GM18526 (cell line): Measurements from ENCODE around the gene DNAJC30.

Source experiments
- POLR2A ChIP-seq: IDR thresholded peaks from 3 replicates; pipeline ENCODE4 v1.6.1; 2011; ENCODE audit not compliant: insufficient read length; ENCODE audit errors: extremely low read depth

Gene DNAJC30

DNA sequence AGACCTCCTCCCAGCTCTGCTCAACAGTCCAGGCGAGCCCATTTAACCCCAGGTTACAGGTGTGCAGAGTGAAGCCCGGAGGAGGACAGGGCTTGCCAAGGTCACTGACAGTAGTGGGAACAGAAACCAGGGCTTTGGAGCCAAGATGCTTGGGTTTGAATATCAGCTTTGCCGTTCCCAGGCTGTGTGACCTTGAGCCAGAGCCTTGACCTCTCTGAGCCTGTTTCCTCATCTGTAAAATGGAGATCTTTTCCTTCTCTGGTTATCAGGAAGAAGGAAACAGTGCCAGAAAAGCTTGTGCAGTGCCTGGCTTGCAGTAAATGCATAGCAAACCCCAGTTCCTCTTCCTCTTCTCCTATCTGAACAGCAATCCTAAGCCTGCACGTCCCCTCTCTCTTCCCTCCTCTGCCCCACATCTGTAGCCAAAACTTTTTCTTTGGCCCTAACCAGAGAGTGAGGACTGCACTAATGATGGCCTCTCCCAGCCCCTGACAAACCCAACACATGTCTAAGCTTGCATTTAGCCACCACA, 37.5 kb downstream of the DNAJC30 start:
- no peak for TF ChIP-seq POLR2A

DNA sequence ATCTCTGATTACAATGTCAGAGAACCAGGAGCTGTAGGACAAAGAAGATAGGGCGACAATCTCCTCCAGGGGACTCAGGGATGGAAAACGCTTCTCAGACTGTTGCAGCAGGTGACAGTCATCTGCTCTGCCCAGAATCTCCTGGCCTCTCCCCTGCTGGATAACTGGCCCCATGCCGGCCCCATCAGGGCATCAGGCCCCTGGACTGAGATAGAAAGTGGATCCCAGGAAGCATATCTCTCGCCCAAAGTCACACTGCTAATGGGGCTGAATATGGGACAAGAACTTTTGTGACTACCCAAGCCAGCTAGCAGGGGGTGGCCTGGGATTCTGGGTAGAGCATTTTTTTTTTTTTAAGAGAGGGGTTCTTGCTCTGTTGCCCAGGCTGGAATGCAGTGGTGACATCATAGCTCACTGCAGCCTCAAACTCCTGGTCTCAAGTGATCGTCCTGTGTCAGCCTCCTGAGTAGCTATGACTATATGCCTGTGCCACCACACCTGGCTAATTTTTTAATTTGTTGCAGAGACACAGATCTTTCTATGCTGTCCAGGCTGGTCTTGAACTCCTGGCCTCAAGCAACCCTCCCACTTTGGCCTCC, 38.5 kb downstream of the DNAJC30 start:
- no peak for TF ChIP-seq POLR2A

DNA sequence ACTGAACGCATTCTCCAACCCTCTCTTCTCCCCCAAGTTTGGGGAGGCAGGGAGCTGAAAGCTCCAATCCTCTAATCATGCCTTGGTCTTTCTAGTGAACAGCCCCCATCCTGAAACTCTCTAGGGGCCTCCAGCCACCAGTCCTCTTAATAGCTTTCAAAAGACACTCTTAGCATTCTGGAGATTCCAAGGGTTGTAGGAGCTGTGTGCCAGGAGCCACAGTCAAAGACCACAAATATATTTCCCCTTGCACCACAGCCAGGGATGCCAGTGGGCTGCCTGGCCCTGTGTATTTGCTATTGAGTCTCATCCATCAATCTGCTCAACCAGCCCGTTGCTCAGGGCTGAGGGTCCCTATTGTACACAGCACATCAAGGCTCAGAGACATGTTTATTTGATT, 40.4 kb downstream of the DNAJC30 start:
- no peak for TF ChIP-seq POLR2A

DNA sequence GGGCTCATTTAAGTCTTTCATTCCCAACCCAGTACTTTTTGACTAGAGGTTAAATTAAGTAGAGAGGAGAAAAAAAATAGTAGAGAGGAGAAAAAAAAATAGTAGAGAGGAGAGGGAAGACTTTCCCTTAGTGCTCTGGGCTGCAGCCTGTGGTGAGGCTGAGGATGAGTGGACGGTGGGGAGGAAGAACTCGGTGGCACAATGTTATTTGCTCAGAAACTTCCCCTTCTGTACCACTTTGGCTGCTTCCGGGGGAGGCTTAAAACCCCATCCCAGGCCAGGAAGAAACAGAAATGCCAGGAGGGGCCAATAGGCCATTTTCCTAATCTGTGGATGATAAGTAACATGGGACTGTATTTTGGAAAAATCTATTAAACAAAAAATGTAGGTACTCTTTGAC, 44.3 kb downstream of the DNAJC30 start:
- no peak for TF ChIP-seq POLR2A

DNA sequence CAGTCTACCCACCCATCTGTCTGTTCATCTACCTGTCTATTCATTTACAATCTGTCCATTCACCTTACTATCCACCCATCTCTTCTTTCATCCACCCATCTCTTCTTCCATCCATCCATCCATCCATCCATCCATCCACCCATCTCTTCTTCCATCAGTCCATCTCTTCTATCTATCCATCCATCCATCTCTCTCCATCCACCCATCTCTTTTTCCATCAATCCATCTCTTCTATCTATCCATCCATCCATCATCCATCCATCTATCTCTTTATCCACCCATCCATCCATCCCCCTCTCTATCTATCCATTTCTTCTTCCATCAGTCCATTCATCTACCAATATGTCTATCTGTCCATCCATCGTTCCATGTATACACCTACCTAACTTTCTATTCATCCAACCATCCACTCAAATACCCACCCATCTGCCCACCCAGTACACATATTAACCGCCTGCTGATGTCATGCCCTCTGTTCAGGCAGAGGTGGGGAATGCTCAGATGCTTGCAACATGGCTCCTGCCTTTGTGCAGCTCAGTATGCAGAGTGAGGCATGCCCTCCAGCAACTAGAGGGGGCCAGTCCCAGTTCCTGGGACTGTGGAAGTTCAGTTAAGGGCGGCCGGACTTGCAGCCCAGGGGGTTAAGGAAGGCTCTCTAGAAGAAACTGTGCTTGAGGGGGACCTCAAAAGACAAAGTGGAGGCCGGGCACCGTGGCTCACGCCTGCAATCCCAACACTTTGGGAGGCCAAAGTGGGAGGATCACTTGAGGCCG, 47.6 kb downstream of the DNAJC30 start:
- TF ChIP-seq POLR2A, result no peak

DNA sequence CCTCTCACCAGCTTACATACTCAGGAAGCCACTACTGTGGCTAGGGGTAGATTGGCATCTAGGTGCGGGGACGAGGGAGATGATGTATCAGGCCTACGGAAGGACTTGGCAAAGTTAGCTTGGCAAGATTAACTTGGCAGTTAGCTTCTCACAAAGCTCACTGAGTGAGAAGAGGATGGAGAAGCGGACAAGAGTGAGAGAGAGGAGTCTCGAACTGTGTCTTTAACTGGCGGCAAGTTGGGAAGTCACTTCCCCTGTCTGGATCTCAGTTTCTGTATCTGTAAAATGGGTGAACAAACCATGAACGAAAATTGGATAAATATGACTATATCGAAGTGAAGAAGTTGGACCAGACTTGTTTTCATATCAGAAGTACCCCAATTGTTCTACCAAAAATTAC, 49.4 kb downstream of the DNAJC30 start:
- TF ChIP-seq POLR2A, result no peak

DNA sequence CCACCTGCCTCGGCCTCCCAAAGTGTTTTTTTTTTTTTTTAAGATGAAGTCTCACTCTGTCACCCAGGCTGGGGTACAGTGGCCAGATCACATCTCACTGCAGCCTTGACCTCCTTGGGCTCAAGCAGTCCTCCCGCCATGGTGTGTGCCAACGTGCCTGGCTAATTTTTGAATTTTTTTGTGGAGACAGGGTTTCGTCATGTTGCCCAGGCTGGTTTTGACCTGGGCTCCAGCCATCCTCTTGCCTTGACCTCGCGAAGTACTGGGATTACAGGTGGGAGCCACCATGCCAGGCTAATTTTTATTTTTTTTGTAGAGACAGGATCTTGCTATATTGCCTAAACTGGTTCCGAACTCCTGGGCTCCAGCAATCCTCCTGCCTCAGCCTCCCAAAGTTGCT, 49.9 kb downstream of the DNAJC30 start:
- TF ChIP-seq POLR2A, result no peak

DNA sequence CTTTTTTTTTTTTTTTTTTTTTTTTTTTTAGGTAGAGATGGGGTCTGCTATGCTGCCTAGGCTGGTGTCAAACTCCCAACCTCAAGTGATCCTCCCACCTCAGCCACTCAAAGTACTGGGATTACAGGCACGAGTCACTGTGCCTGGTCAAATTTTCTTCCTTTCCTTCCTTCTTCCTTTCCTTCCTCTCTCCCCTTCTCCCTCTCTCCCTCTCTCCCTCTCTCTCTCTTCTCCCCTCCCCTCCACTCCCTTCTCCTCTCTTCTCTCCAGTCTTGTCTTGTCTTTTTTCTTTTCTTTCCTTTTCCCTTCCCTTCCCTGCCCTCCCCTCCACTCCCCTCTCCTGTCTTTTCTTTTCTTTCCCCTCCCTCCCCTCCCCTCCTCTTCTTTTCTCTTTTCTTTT, 51.7 kb downstream of the DNAJC30 start:
- no peak for TF ChIP-seq POLR2A
